ENCODE measurements around the gene ARHGEF40.
A peak's percentile ranks its signal among the peaks of the same experiment; 100 is the strongest.

Gene ARHGEF40

GRCh38 chr14:21089877-21090193, 19.7 kb downstream of the ARHGEF40 start:
- Mint-ChIP-seq H3K4me3 (no peak overlapping the region), H3K4me1 (peaks cover 53% of the 10 kb centered on the region), H3K27ac (no peak overlapping the region), H3K36me3 (ENCODE audit: low read depth) (peaks cover 65% of the 10 kb centered on the region), H3K27me3 (ENCODE audit: low read depth, poor library complexity) (peaks cover 6% of the 10 kb centered on the region), H3K9me3 (no peaks in the 10 kb centered on the region)
- DNase-seq, result no peak
- no peak for TF ChIP-seq CTCF (IDR thresholded peaks at IDR 0.05)

GRCh38 chr14:21090194-21090939, 20.3 kb downstream of the ARHGEF40 start:
- Mint-ChIP-seq H3K4me1 (peaks cover 59% of the 10 kb centered on the region), H3K4me3 (no peak overlapping the region), H3K36me3 (ENCODE audit: low read depth) (peaks cover 63% of the 10 kb centered on the region), H3K27ac (no peak overlapping the region), H3K9me3 (no peaks in the 10 kb centered on the region), H3K27me3 (ENCODE audit: low read depth, poor library complexity) (peaks cover 6% of the 10 kb centered on the region)
- DNase-seq, result peak; percentile 64
- peak; percentile 52 for TF ChIP-seq CTCF (IDR thresholded peaks at IDR 0.05)

GRCh38 chr14:21090940-21091663, 21.0 kb downstream of the ARHGEF40 start:
- Mint-ChIP-seq H3K4me3 (no peak overlapping the region), H3K27me3 (ENCODE audit: low read depth, poor library complexity) (peaks cover 6% of the 10 kb centered on the region), H3K27ac (peak overlapping the region; percentile 73), H3K36me3 (ENCODE audit: low read depth) (peaks cover 56% of the 10 kb centered on the region), H3K9me3 (no peaks in the 10 kb centered on the region), H3K4me1 (peaks cover 66% of the 10 kb centered on the region)
- no peak for TF ChIP-seq CTCF (IDR thresholded peaks at IDR 0.05)
- no peak for DNase-seq

GRCh38 chr14:21091821-21092272, 21.7 kb downstream of the ARHGEF40 start:
- TF ChIP-seq CTCF (IDR thresholded peaks at IDR 0.05), result no peak
- peaks cover 69% of the 10 kb centered on the region for H3K4me1 Mint-ChIP-seq
- H3K4me3 Mint-ChIP-seq, result no peak overlapping the region
- H3K36me3 Mint-ChIP-seq (ENCODE audit: low read depth), result peaks cover 49% of the 10 kb centered on the region
- H3K27ac Mint-ChIP-seq, result peak overlapping the region; percentile 73
- DNase-seq, result no peak
- H3K27me3 Mint-ChIP-seq (ENCODE audit: low read depth, poor library complexity), result peaks cover 6% of the 10 kb centered on the region
- no peaks in the 10 kb centered on the region for H3K9me3 Mint-ChIP-seq

- no peaks in the 10 kb centered on the region for H3K9me3 Mint-ChIP-seq
- peak; percentile 100 for TF ChIP-seq CTCF (IDR thresholded peaks at IDR 0.05)
- DNase-seq, result peak; percentile 94
- H3K4me1 Mint-ChIP-seq, result peaks cover 72% of the 10 kb centered on the region
- H3K36me3 Mint-ChIP-seq (ENCODE audit: low read depth), result peaks cover 48% of the 10 kb centered on the region
- H3K4me3 Mint-ChIP-seq, result peak overlapping the region; percentile 50
- H3K27ac Mint-ChIP-seq, result no peak overlapping the region
- H3K27me3 Mint-ChIP-seq (ENCODE audit: low read depth, poor library complexity), result peaks cover 6% of the 10 kb centered on the region
These were observed 22.3 kb downstream of the ARHGEF40 start for GRCh38 chr14:21092273-21093011.

Data from nephron progenitor cell (in vitro differentiated cells).